ENCODE measurements around the gene PCSK5. TPM values are rescaled to one million over a fixed set of nuclear protein-coding genes. Genes with fewer than 3 reads are reported as not detected.

Gene PCSK5
- total RNA-seq, 1 experiment from 2014 or later, result 6.9 TPM

- Histone ChIP-seq H4K20me1 (ENCODE audit: insufficient read depth) (no peaks in the 10 kb centered on the region), H3K9ac (ENCODE audit: low read length) (no peak overlapping the region), H3K36me3 (ENCODE audit: control insufficient read depth in 1 of 2, insufficient read depth in 2 of 2, low read length in 2 of 2) (no peaks in the 10 kb centered on the region), H3K4me3 (replicated peaks in 1 of 2; ENCODE audit: low read depth in 1 of 2, low read length in 2 of 2) (no peak overlapping the region), H2AFZ (ENCODE audit: low read depth, low read length, poor library complexity, severe bottlenecking) (no peak overlapping the region), H3K9me3 (ENCODE audit: control insufficient read depth in 1 of 2, insufficient read depth in 1 of 2, low read depth in 1 of 2, low read length in 2 of 2) (no peaks in the 10 kb centered on the region), H3K27ac (ENCODE audit: low read depth, low read length) (no peak overlapping the region), H3K4me2 (ENCODE audit: low read length) (no peak overlapping the region), H3K27me3 (ENCODE audit: insufficient read depth, low read length) (no peaks in the 10 kb centered on the region), H3K9me2 (ENCODE audit: insufficient read depth) (no peaks in the 10 kb centered on the region), H3K4me1 (ENCODE audit: control insufficient read depth in 1 of 2, insufficient read depth in 2 of 2, low read length in 2 of 2) (no peaks in the 10 kb centered on the region), H3K79me2 (ENCODE audit: insufficient read depth, low read length) (no peaks in the 10 kb centered on the region)
- POLR2A ChIA-PET, result no interaction called here
- CTCF ChIA-PET, result no interaction called here
- ATAC-seq (no peak), DNase-seq (ENCODE audit: low read depth, low spot score) (no peak)
- TF ChIP-seq SIN3A (IDR thresholded peaks at IDR 0.05; ENCODE audit: low read depth), result no peak
- TF ChIP-seq, protein P1, sequence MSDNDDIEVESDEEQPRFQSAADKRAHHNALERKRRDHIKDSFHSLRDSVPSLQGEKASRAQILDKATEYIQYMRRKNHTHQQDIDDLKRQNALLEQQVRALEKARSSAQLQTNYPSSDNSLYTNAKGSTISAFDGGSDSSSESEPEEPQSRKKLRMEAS (IDR thresholded peaks at IDR 0.05), result no peak
- TF ChIP-seq ZNF274 (IDR thresholded peaks at IDR 0.05; ENCODE audit: low read depth, low read length), result no peak
- TF ChIP-seq EZH2phosphoT487 (IDR thresholded peaks at IDR 0.05; ENCODE audit: borderline replicate concordance), result no peak
- no peak for TF ChIP-seq CEBPB (IDR thresholded peaks at IDR 0.05; ENCODE audit: low read depth)
- no peak for TF ChIP-seq EZH2 (IDR thresholded peaks at IDR 0.05)
- TF ChIP-seq ZFX (IDR thresholded peaks at IDR 0.05), result no peak
- TF ChIP-seq CBX3 (IDR thresholded peaks at IDR 0.05; ENCODE audit: low read depth), result no peak
- no peak for TF ChIP-seq TCF7L2 (IDR thresholded peaks at IDR 0.05; ENCODE audit: borderline replicate concordance, extremely low read depth, insufficient read depth, insufficient read length)
- TF ChIP-seq EGR1 (IDR thresholded peaks at IDR 0.05; ENCODE audit: low read depth), result no peak
- no peak for TF ChIP-seq YY1 (IDR thresholded peaks at IDR 0.05; ENCODE audit: extremely low read depth, insufficient replicate concordance, low read depth, low read length)
- no peak for TF ChIP-seq RAD21 (IDR thresholded peaks at IDR 0.05; ENCODE audit: low read depth)
- TF ChIP-seq POLR2AphosphoS5 (IDR thresholded peaks at IDR 0.05; ENCODE audit: low read depth, low read length), result no peak
- TF ChIP-seq FOSL1 (IDR thresholded peaks at IDR 0.05; ENCODE audit: low read depth), result no peak
- TF ChIP-seq ZBTB33 (IDR thresholded peaks at IDR 0.05; ENCODE audit: extremely low read depth, insufficient replicate concordance, low read length), result no peak
- intact Hi-C loops (cut with micrococcal nuclease), result no loop called here
- BruUV-seq (replicated peaks), result no TSS peak
- RAD21 ChIA-PET (ENCODE audit: low non-redundant PET in 1 of 2, low total read pairs in 2 of 2, uncharacterized antibody in 2 of 2, unreplicated experiment in 2 of 2), result no interaction called here
These were observed 39.8 kb upstream of the PCSK5 start for GRCh38 chr9:75850459-75851200.
